ENCODE data around the gene MGAT3. TPM values are rescaled to one million over a fixed set of nuclear protein-coding genes. Genes with fewer than 3 reads are reported as not detected.
A peak's percentile ranks its signal among the peaks of the same experiment; 100 is the strongest.

MGAT3 gene
- total and polyA plus RNA-seq, 9 of the 15 experiments (the other 6 are each of a cell fraction or from before 2014, with no cell fraction given) = 0.10 to 11.5 (median 4.6) TPM

GRCh38 chr22:39522567-39523300, 65.9 kb downstream of the MGAT3 start (continued):
- no peak for TF ChIP-seq ZBTB40 (IDR thresholded peaks at IDR 0.05)
- no peak for TF ChIP-seq ZBTB40 (CRISPR knock-in tag; IDR thresholded peaks at IDR 0.05)
- peak; percentile 63; the same call in 1 of the 2 replicates for TF ChIP-seq NFXL1 (CRISPR knock-in tag; IDR thresholded peaks at IDR 0.05)
- peak; percentile 35; the same call in 1 of the 2 replicates for TF ChIP-seq KAT7 (CRISPR knock-in tag; IDR thresholded peaks at IDR 0.05; ENCODE audit: borderline replicate concordance)
- peak; percentile 63; the same call in 1 of the 2 replicates for TF ChIP-seq ZNF77 (CRISPR knock-in tag; IDR thresholded peaks at IDR 0.05)
- TF ChIP-seq ZNF449 (CRISPR knock-in tag; IDR thresholded peaks at IDR 0.05) = no peak
- TF ChIP-seq ARID1B (IDR thresholded peaks at IDR 0.05) = no peak
- TF ChIP-seq SIRT6 (IDR thresholded peaks at IDR 0.05; ENCODE audit: low read depth, low read length) = peak; percentile 84
- peak; percentile 57; the same call in 1 of the 2 replicates for TF ChIP-seq ELF2 (CRISPR knock-in tag; IDR thresholded peaks at IDR 0.05)
- TF ChIP-seq SREBF1 (IDR thresholded peaks at IDR 0.05; ENCODE audit: borderline replicate concordance, low read depth, low read length) = no peak
- TF ChIP-seq MED1 (CRISPR knock-in tag; IDR thresholded peaks at IDR 0.05; ENCODE audit: borderline replicate concordance) = 0 out of 2 replicates have a peak, but pooled peaks have one; percentile 29
- TF ChIP-seq ZNF174 (CRISPR knock-in tag; IDR thresholded peaks at IDR 0.05) = no peak
- TF ChIP-seq YY1 (IDR thresholded peaks at IDR 0.05; ENCODE audit: borderline replicate concordance in 1 of 3, control insufficient read depth in 1 of 3, extremely low read depth in 1 of 3, insufficient read depth in 3 of 3, insufficient read length in 1 of 3, insufficient replicate concordance in 2 of 3, low read depth in 1 of 3, low read length in 2 of 3) = peak in 1 of 3 experiments; percentile 0
- peak in 1 of 2 experiments; percentile 23; a peak in 2 of 4 replicates for TF ChIP-seq MLLT1 (IDR thresholded peaks at IDR 0.05)
- peak; percentile 86 for TF ChIP-seq OTX1 (CRISPR knock-in tag; IDR thresholded peaks at IDR 0.05)
